Endothelial cell of umbilical vein (primary cell): ENCODE measurements around the gene APBB2. TPM values are rescaled to one million over a fixed set of nuclear protein-coding genes. Genes with fewer than 3 reads are reported as not detected.

Experiments
- BruUV-seq: library from RNA; stranded (reverse); fragments of 400-500 nt; replicated peaks from 2 replicates; lab custom pipeline; 2021; lab: Mats Ljungman, UMichigan
- CTCF ChIA-PET: fragments of 300-600, 350-600 bp; sonication (Branson Sonifier 250); formaldehyde crosslinking; loops from one replicate; lab custom pipeline; 2021; ENCODE audit warnings: antibody characterized with exemption, inconsistent platforms; lab: Charles Lee
- POLR2A ChIA-PET: fragments of 300-600, 350-600 bp; sonication (Branson Sonifier 250); formaldehyde crosslinking; loops from one replicate; lab custom pipeline; 2021; ENCODE audit warnings: antibody characterized with exemption, inconsistent platforms; lab: Charles Lee
- DNase-seq: peaks from one replicate; pipeline ENCODE4 v3.0.0-alpha.2; 2011; ENCODE audit warnings: low read depth, low spot score
- FAIRE-seq: peaks from 2 replicates; lab custom pipeline; 2011; peaks lifted over from hg19 to GRCh38; lab: Jason Lieb, UNC
- H2AFZ ChIP-seq: 2 replicates; pipeline ENCODE4 v1.6.0; 2012; ENCODE audit warnings: low read depth, low read length, control low read depth, inconsistent platforms
- H3K27ac ChIP-seq: 2 replicates; pipeline ENCODE4 v1.5.1; 2011; ENCODE audit warnings: low read depth, mild to moderate bottlenecking, control low read depth, low read length, moderate library complexity; ENCODE audit not compliant: insufficient read depth
- H3K27me3 ChIP-seq, 2 experiments: 2 replicates each; pipeline versions ENCODE4 v1.6.0 to v1.6.1; 2011; ENCODE audit warnings: low read length in 2 of 2, mixed read lengths in 1 of 2; ENCODE audit not compliant: control insufficient read depth in 2 of 2, insufficient read depth in 2 of 2
- H3K36me3 ChIP-seq, 2 experiments: 2 replicates in 1 of 2; 3 replicates in 1 of 2; pipeline ENCODE4 v1.5.1; 2011; ENCODE audit warnings: low read length in 2 of 2, mild to moderate bottlenecking in 1 of 2, moderate library complexity in 1 of 2; ENCODE audit not compliant: control insufficient read depth in 2 of 2, insufficient read depth in 2 of 2; ENCODE audit errors: extremely low read depth in 1 of 2
- H3K4me1 ChIP-seq: 3 replicates; pipeline ENCODE4 v1.5.1; 2011; ENCODE audit warnings: mild to moderate bottlenecking, low read length; ENCODE audit not compliant: control insufficient read depth, insufficient read depth; ENCODE audit errors: extremely low read depth
- H3K4me2 ChIP-seq: 2 replicates; pipeline ENCODE4 v1.6.1; 2011; ENCODE audit warnings: low read length, control low read depth, mixed read lengths; ENCODE audit not compliant: insufficient read depth
- H3K4me3 ChIP-seq, 3 experiments: fragments of 200-600 bp in 1 of 3; sonication (generic), shearing (Covaris generic) in 1 of 3; replicated peaks in 1 of 3; 2 replicates each; pipeline ENCODE4 v1.5.1; 2011 to 2016; ENCODE audit warnings: control low read depth in 3 of 3, low read length in 3 of 3, mild to moderate bottlenecking in 2 of 3, inconsistent platforms in 1 of 3, low read depth in 1 of 3, moderate library complexity in 1 of 3; ENCODE audit not compliant: insufficient read depth in 1 of 3
- H3K79me2 ChIP-seq: 2 replicates; pipeline ENCODE4 v1.6.0; 2012; ENCODE audit warnings: low read length, inconsistent platforms; ENCODE audit not compliant: control insufficient read depth, insufficient read depth
- H3K9ac ChIP-seq: replicated peaks from 2 replicates; pipeline ENCODE3; 2011; ENCODE audit warnings: low read length, control low read depth; ENCODE audit not compliant: insufficient read depth; ENCODE audit errors: extremely low read depth
- H3K9me1 ChIP-seq: replicated peaks from 3 replicates; pipeline ENCODE4 v1.6.0; 2011; ENCODE audit warnings: mild to moderate bottlenecking, low read length; ENCODE audit not compliant: control insufficient read depth, insufficient read depth; ENCODE audit errors: extremely low read depth
- H3K9me3 ChIP-seq: replicated peaks from 2 replicates; pipeline ENCODE4 v1.5.1; 2012; ENCODE audit warnings: low read length, inconsistent platforms; ENCODE audit not compliant: control insufficient read depth, insufficient read depth
- H4K20me1 ChIP-seq: replicated peaks from 2 replicates; pipeline ENCODE3; 2011; ENCODE audit warnings: mild to moderate bottlenecking, low read length; ENCODE audit not compliant: control insufficient read depth, insufficient read depth; ENCODE audit errors: extremely low read depth
- CTCF ChIP-seq, 2 donors: IDR thresholded peaks; 1 replicate in 1 of 2; 2 replicates in 1 of 2; pipeline ENCODE4 v1.5.1; 2011; ENCODE audit warnings: low read length in 2 of 2, mild to moderate bottlenecking in 2 of 2, moderate library complexity in 2 of 2, control low read depth in 1 of 2, inconsistent platforms in 1 of 2, low read depth in 1 of 2; ENCODE audit not compliant: insufficient read depth in 1 of 2; ENCODE audit errors: extremely low read depth in 1 of 2
- EZH2 ChIP-seq: IDR thresholded peaks from 2 replicates; pipeline ENCODE4 v1.6.1; 2012; ENCODE audit warnings: borderline replicate concordance, low read depth, mild to moderate bottlenecking, moderate library complexity, low read length, inconsistent platforms; ENCODE audit not compliant: severe bottlenecking
- FOS ChIP-seq: IDR thresholded peaks from 2 replicates; pipeline ENCODE4 v1.6.1; 2011; ENCODE audit warnings: mild to moderate bottlenecking, low read length, moderate library complexity, borderline replicate concordance; ENCODE audit not compliant: insufficient read depth
- GATA2 ChIP-seq: IDR thresholded peaks from 2 replicates; pipeline ENCODE4 v1.7.0; 2011; ENCODE audit warnings: low read depth, mild to moderate bottlenecking, moderate library complexity, mixed read lengths, low read length; ENCODE audit not compliant: insufficient read length, insufficient read depth
- JUN ChIP-seq: IDR thresholded peaks from 2 replicates; pipeline ENCODE4 v1.6.1; 2011; ENCODE audit warnings: borderline replicate concordance, low read depth; ENCODE audit not compliant: insufficient read length, insufficient read depth
- MAX ChIP-seq: IDR thresholded peaks from 2 replicates; pipeline ENCODE4 v1.6.1; 2011; ENCODE audit not compliant: insufficient read depth, insufficient read length
- MYC ChIP-seq: IDR thresholded peaks from one replicate; pipeline ENCODE4 v1.6.1; 2011; ENCODE audit warnings: mild to moderate bottlenecking, low read depth, low read length
- POLR2A ChIP-seq: IDR thresholded peaks from 2 replicates; pipeline ENCODE4 v1.6.1; 2012; ENCODE audit warnings: low read depth, mild to moderate bottlenecking, control low read depth, low read length
- POLR2AphosphoS5 ChIP-seq: IDR thresholded peaks from 2 replicates; pipeline ENCODE4 v1.6.1; 2012; ENCODE audit warnings: low read depth, mild to moderate bottlenecking, control low read depth, low read length, moderate library complexity; ENCODE audit not compliant: insufficient read depth
- dilution Hi-C: fragments of 300-500 bp; cut with MboI; formaldehyde crosslinking; loops from one replicate; pipeline ENCODE4 v1.15.0; 2019; ENCODE audit warnings: low sequenced_read_pairs; ENCODE audit not compliant: extremely low pct_ligation_motif_present
- intact Hi-C: fragments of 100-400 bp; cut with micrococcal nuclease; formaldehyde crosslinking; loops from one replicate; pipeline ENCODE4 v1.10.0; 2022
- polyA plus RNA-seq, 4 experiments: library from polyadenylated mRNA; depleted of rRNA in 3 of 4; stranded (reverse) in 3 of 4; unstranded in 1 of 4; fragments of >200 nt; gene quantifications; 2 replicates each; pipeline versions ENCODE4 v1.2.1 to v1.2.3, GENCODE V29; 2011 to 2012; ENCODE audit warnings: missing spikeins in 1 of 4
- total RNA-seq: library from RNA; stranded (reverse); gene quantifications from 2 replicates; pipeline ENCODE4 v1.2.3, GENCODE V29; 2021

Gene APBB2
- total and polyA plus RNA-seq, 2 donors (not counting 3 experiments of a cell fraction or from before 2014, with no cell fraction given): 79.8 to 124 TPM

GRCh38 chr4:41110050-41110449 lies 104.3 kb downstream of the APBB2 start:
- Histone ChIP-seq H3K27me3 (no peaks in the 10 kb centered on the region), H3K79me2 (peaks cover 76% of the 10 kb centered on the region), H3K9me3 (no peaks in the 10 kb centered on the region), H4K20me1 (peaks cover 4% of the 10 kb centered on the region), H3K9me1 (no peaks in the 10 kb centered on the region), H3K4me3 (no peak overlapping the region), H3K36me3 (no peaks in the 10 kb centered on the region), H3K4me1 (peaks cover 8% of the 10 kb centered on the region), H2AFZ (no peak overlapping the region), H3K9ac (no peak overlapping the region), H3K27ac (no peak overlapping the region), H3K4me2 (no peak overlapping the region)
- POLR2A ChIA-PET: no interaction called here
- CTCF ChIA-PET: no interaction called here
- TF ChIP-seq JUN (no peak), POLR2A (no peak), EZH2 (no peak), FOS (no peak), GATA2 (no peak), CTCF (IDR thresholded peaks at IDR 0.05; ENCODE audit: extremely low read depth in 1 of 2, insufficient read depth in 1 of 2, low read depth in 1 of 2, low read length in 2 of 2) (no peak), MYC (no peak), POLR2AphosphoS5 (no peak), MAX (no peak)
- FAIRE-seq (no peak), DNase-seq (no peak)
- intact Hi-C loops (no loop called here), dilution Hi-C loops (no loop called here)
- no TSS peak for BruUV-seq
